Smooth muscle cell (in vitro differentiated cells): Measurements from ENCODE around the gene RBBP8NL. TPM values are rescaled to one million over a fixed set of nuclear protein-coding genes. Genes with fewer than 3 reads are reported as not detected.

Experiments used
- DNase-seq: peaks from one replicate; lab custom pipeline; 2025; ENCODE audit not compliant: unreplicated experiment; lab: John Stamatoyannopoulos, UW
- H2AFZ ChIP-seq: fragments of 200-600 bp; sonication (generic); 2 replicates; pipeline ENCODE4 v1.6.0; 2016; ENCODE audit warnings: antibody characterized with exemption, low read depth, mild to moderate bottlenecking
- H3F3A ChIP-seq: fragments of 200-600 bp; sonication (generic); 2 replicates; pipeline ENCODE4 v1.6.0; 2017; ENCODE audit warnings: antibody characterized with exemption, low read depth
- H3K27ac ChIP-seq: fragments of 200-600 bp; sonication (generic); 2 replicates; pipeline ENCODE4 v1.5.1; 2016; ENCODE audit warnings: low read depth, mild to moderate bottlenecking
- H3K27me3 ChIP-seq: fragments of 200-600 bp; sonication (generic); 2 replicates; pipeline ENCODE4 v1.6.1; 2016; ENCODE audit warnings: low read depth, mild to moderate bottlenecking
- H3K36me3 ChIP-seq: fragments of 200-600 bp; sonication (generic); 2 replicates; pipeline ENCODE4 v1.5.1; 2016; ENCODE audit warnings: low read depth
- H3K4me1 ChIP-seq: fragments of 200-600 bp; sonication (generic); 2 replicates; pipeline ENCODE4 v1.5.1; 2016; ENCODE audit warnings: low read depth
- H3K4me2 ChIP-seq: fragments of 200-600 bp; sonication (generic); 2 replicates; pipeline ENCODE4 v1.6.0; 2016; ENCODE audit warnings: mild to moderate bottlenecking
- H3K4me3 ChIP-seq: fragments of 200-600 bp; sonication (generic); 2 replicates; pipeline ENCODE4 v1.5.1; 2016; ENCODE audit warnings: mild to moderate bottlenecking
- H3K79me2 ChIP-seq: fragments of 200-600 bp; sonication (generic); 2 replicates; pipeline ENCODE4 v1.6.0; 2016; ENCODE audit warnings: low read depth, mild to moderate bottlenecking
- H3K9ac ChIP-seq: fragments of 200-600 bp; sonication (generic); 2 replicates; pipeline ENCODE4 v1.6.0; 2016; ENCODE audit warnings: low read depth
- H3K9me3 ChIP-seq: fragments of 200-600 bp; sonication (generic); replicated peaks from 2 replicates; pipeline ENCODE4 v1.5.1; 2016; ENCODE audit warnings: low read depth
- H4K20me1 ChIP-seq: fragments of 200-600 bp; sonication (generic); 2 replicates; pipeline ENCODE4 v1.6.0; 2016; ENCODE audit warnings: low read depth
- CTCF ChIP-seq: fragments of 200-600 bp; sonication (generic); IDR thresholded peaks from 2 replicates; pipeline ENCODE4 v1.5.1; 2017; ENCODE audit warnings: borderline replicate concordance, mild to moderate bottlenecking, antibody characterized with exemption; ENCODE audit not compliant: insufficient read depth, poor library complexity, severe bottlenecking
- WGBS: methylation state at CpG from one replicate; pipeline ENCODE4 v1.1.7; 2016; ENCODE audit warnings: low lambda C conversion rate; 5-methylcytosine and 5-hydroxymethylcytosine counted together
- polyA plus RNA-seq: library from polyadenylated mRNA; unstranded; fragments of >200 nt; fragmentation: Nextera tagmentation; extraction: Ambion mirVana; gene quantifications from 2 replicates; pipeline ENCODE4 v1.2.1, GENCODE V29; 2016
- total RNA-seq: library from RNA; depleted of rRNA; stranded (reverse); fragments of >200 nt; gene quantifications from 2 replicates; pipeline ENCODE4 v1.2.3, GENCODE V29; 2014

Gene RBBP8NL
- total and polyA plus RNA-seq, 2 experiments from 2014 or later = 0.40 TPM; not detected in 1

DNA sequence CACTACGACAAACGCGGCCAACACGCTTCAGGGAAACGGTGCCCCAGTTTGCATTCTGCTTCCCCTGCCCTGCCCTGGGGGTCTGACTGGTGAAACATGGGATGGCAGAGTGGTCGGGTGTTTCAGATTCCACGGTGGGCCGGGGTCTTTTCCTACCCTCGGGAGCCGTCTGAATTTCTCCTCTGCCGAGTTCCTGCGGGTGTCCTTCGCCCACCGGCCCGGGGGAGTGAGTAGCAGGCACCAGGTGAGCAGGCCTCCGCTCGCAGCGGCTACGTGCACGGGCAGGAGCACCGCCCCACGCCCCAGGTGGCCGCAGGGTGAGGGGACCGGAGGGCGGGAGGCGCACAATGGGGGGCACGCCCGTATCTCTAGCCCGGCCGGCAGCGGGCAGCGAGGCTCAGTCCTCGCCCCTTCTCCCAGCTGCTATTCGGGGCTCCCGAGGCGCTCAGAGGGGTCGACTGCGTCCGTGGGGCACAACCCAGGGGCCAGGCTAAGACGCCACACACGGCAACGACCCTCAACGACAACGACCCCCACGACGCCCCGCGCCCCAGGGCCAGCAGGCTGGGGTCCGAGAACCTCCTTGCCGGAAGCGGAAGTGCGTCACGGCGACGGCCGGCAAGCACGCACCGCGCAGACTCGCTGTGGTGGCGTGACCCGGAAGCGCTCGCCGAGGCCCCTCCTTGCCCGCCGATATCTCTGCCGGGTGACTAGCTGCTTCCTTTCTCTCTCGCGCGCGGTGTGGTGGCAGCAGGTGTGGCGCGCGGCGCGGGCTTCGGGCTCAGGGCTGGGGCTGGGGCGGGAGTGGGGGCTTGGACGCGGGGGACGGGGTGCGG, 40.7 kb downstream of the RBBP8NL start, which contains the start of gene RPS21:
TSS of gene RPS21 (plus strand) at position 721 of the 836 bp plus-strand sequence. CDS start 236 bp downstream, outside the sequence.
- Histone ChIP-seq H3K79me2 (peaks cover 38% of the 10 kb centered on the region), H3F3A (peaks cover 2% of the 10 kb centered on the region), H3K9ac (peak within 1 kb of the TSS; percentile 97), H3K4me2 (peak within 1 kb of the TSS; percentile 95), H3K36me3 (no peaks in the 10 kb centered on the region), H4K20me1 (peaks cover 25% of the 10 kb centered on the region), H3K27me3 (no peaks in the 10 kb centered on the region), H3K4me1 (peaks cover 14% of the 10 kb centered on the region), H3K4me3 (peak within 1 kb of the TSS; percentile 93), H2AFZ (peak within 1 kb of the TSS; percentile 74), H3K9me3 (no peaks in the 10 kb centered on the region), H3K27ac (peak within 1 kb of the TSS; percentile 88)
- TF ChIP-seq CTCF = no peak
- DNase-seq = peak; percentile 64
- 2% methylated on average over 49 of the region's 83 CpGs for WGBS

GRCh38 chr20:62382306-62383198, 44.8 kb downstream of the RBBP8NL start:
- Histone ChIP-seq H3K4me1 (peaks cover 6% of the 10 kb centered on the region), H3K4me2 (no peak overlapping the region), H4K20me1 (peaks cover 14% of the 10 kb centered on the region), H3K27me3 (no peaks in the 10 kb centered on the region), H2AFZ (no peak overlapping the region), H3K9ac (no peak overlapping the region), H3K9me3 (no peaks in the 10 kb centered on the region), H3K79me2 (peaks cover 25% of the 10 kb centered on the region), H3F3A (peaks cover 3% of the 10 kb centered on the region), H3K4me3 (no peak overlapping the region), H3K36me3 (no peaks in the 10 kb centered on the region), H3K27ac (no peak overlapping the region)
- peak; percentile 44 for DNase-seq
- 52% methylated on average over 18 of the region's 18 CpGs for WGBS
- peak; percentile 91 for TF ChIP-seq CTCF

DNA sequence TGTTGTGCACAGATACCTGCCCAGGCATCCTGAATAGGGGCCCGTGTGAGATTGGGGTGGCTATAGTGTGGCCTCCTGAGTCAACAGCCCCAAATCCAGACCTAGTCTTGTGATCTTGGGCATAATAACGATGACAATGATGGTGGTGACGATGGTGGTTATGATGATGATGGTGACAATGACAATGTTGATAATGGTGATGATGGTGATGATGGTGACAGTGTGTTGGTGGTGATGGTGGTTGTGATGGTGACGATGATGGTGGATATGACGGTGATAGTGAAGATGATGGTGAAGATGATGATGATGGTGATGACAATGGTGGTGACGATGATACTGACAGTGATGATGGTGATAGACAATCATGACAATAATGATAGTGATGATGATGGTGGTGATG, 45.5 kb downstream of the RBBP8NL start:
- DNase-seq = no peak
- Histone ChIP-seq H3F3A (peaks cover 8% of the 10 kb centered on the region), H3K27me3 (no peaks in the 10 kb centered on the region), H3K4me3 (no peak overlapping the region), H3K4me2 (no peak overlapping the region), H3K36me3 (no peaks in the 10 kb centered on the region), H3K27ac (no peak overlapping the region), H3K79me2 (peaks cover 18% of the 10 kb centered on the region), H4K20me1 (peaks cover 10% of the 10 kb centered on the region), H3K9ac (no peak overlapping the region), H2AFZ (no peak overlapping the region), H3K4me1 (peaks cover 8% of the 10 kb centered on the region), H3K9me3 (no peaks in the 10 kb centered on the region)
- no peak for TF ChIP-seq CTCF
- WGBS = 67% methylated on average over 6 of the region's 6 CpGs
